ENCODE results near the gene MARCO. TPM values are rescaled to one million over a fixed set of nuclear protein-coding genes. Genes with fewer than 3 reads are reported as not detected.

The MARCO gene
- total and polyA plus RNA-seq, 10 of the 15 experiments (the other 5 are each of a cell fraction or from before 2014, with no cell fraction given): 0.13 to 0.67 (median 0.32) TPM; not detected in 5

- CTCF ChIA-PET: no interaction called here
- SMC1A ChIA-PET (ENCODE audit: uncharacterized antibody, unreplicated experiment): no interaction called here
- no TSS peak for BruUV-seq (replicated peaks)
- DNase-seq (ENCODE audit: low read depth, low spot score): no peak
- Histone ChIP-seq H2AFZ (ENCODE audit: control insufficient read depth, low read depth, low read length) (no peak overlapping the region), H3K4me1 (ENCODE audit: control insufficient read depth, insufficient read depth, low read length) (no peaks in the 10 kb centered on the region), H3K9ac (ENCODE audit: control insufficient read depth, insufficient read depth, low read length) (no peak overlapping the region), H4K20me1 (ENCODE audit: control insufficient read depth, insufficient read depth) (no peaks in the 10 kb centered on the region), H3K4me3 (no peak overlapping the region), H3K27me3 (replicated peaks in 1 of 2; ENCODE audit: control insufficient read depth in 2 of 2, insufficient read depth in 2 of 2, low read length in 1 of 2) (no peaks in the 10 kb centered on the region; a peak in 1 of 4 replicates), H3K4me2 (ENCODE audit: control insufficient read depth, insufficient read depth) (no peak overlapping the region), H3K36me3 (ENCODE audit: control insufficient read depth in 2 of 2, insufficient read depth in 2 of 2, low read length in 1 of 2) (no peaks in the 10 kb centered on the region), H3K27ac (ENCODE audit: control insufficient read depth, insufficient read depth) (no peak overlapping the region), H3K79me2 (ENCODE audit: control insufficient read depth, insufficient read depth, low read length) (no peaks in the 10 kb centered on the region), H3K9me3 (replicated peaks; ENCODE audit: control insufficient read depth, insufficient read depth, low read length) (no peaks in the 10 kb centered on the region)
- POLR2A ChIA-PET: no interaction called here
- no peak for TF ChIP-seq ZNF384 (IDR thresholded peaks at IDR 0.05; ENCODE audit: borderline replicate concordance, low read depth, low read length)
- no peak for TF ChIP-seq RAD21 (IDR thresholded peaks at IDR 0.05; ENCODE audit: insufficient read depth, low read depth, low read length)
- no peak for TF ChIP-seq HDGF (IDR thresholded peaks at IDR 0.05)
- TF ChIP-seq JUND (IDR thresholded peaks at IDR 0.05; ENCODE audit: low read depth, low read length): no peak
- TF ChIP-seq CHD2 (IDR thresholded peaks at IDR 0.05; ENCODE audit: borderline replicate concordance, low read depth, low read length): no peak
- TF ChIP-seq CREM (IDR thresholded peaks at IDR 0.05; ENCODE audit: low read depth): no peak
- TF ChIP-seq KAT2A (conservative IDR thresholded peaks at IDR 0.05; ENCODE audit: control insufficient read depth, low read depth, low read length): no peak
- TF ChIP-seq CBFB (IDR thresholded peaks at IDR 0.05; ENCODE audit: low read depth): no peak
- no peak for TF ChIP-seq ZNF24 (IDR thresholded peaks at IDR 0.05)
- in situ Hi-C loops (cut with MboI): no loop called here
- FAIRE-seq: no peak
- ATAC-seq: no peak
- intact Hi-C loops (cut with micrococcal nuclease; ENCODE audit: unreplicated experiment): no loop called here
- RAD21 ChIA-PET (ENCODE audit: unreplicated experiment): no interaction called here
- WGBS (ENCODE audit: insufficient coverage, insufficient replicate concordance, low lambda C conversion rate, missing lambda C conversion rate): 19% methylated on average over 8 of the region's 8 CpGs
Measured at GRCh38 chr2:118911936-118912335, 30.1 kb upstream of the MARCO start.
